Measurements from ENCODE around the gene NUBP2. TPM values are rescaled to one million over a fixed set of nuclear protein-coding genes. Genes with fewer than 3 reads are reported as not detected.

The NUBP2 gene
- total RNA-seq, 2 donors from 2014 or later: 64.6 to 68.5 TPM

DNA sequence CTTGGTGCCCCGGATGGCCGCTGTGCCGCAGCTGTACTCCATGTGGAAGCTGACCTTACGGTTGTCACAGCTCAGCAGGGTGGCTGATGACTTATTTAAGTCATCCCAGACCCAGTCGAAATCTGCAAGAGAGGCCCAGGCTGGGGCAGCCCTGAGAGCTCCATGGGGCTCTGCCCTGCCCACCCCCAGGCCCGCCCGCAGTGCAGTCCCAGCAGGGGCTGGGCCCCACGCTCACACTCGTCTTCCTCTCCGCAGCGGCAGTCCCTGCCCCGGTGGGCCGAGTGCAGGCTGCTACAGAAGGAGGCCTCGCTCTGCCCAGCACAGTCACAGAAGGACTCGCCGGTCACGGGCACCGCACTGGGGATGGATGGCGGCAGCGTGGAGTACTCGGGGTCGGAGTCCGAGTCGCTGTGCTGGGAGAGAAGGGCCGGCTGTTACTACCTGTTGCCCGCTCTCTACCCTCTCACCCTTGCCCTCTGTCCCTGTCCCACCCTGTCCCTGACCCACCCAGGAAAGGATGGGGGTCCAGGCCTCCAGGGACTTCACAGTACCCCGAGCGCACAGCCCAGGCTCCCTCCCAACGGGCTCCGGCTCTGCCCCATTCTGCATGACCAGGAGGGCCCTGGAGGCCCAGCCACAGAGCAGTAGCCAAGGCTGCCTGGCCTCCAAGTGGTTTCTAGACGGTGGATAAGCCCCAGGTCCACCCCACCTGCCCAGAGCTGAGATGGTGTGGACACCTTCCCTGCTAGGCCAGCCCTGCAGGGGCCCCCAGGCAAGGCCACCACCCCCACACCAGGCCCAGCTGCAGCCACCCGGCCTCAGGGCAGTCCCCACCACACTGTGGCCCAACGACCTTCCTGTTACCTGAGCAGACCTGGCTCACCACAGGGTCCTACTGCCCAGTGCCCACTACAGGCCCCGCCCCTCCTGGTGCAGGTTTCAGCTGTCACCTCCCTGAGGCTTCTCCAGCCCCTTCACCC lies 4.3 kb upstream of the NUBP2 start:
- TF ChIP-seq CTCF (IDR thresholded peaks at IDR 0.05): no peak
- no peak for ATAC-seq (ENCODE audit: insufficient number of reproducible peaks, low FRiP score, low read depth)
- H3K36me3 ChIP-seq: peaks cover 30% of the 10 kb centered on the region
- H3K4me3 ChIP-seq: no peak overlapping the region
- peaks cover 18 to 35% of the 10 kb centered on the region in 2 donors for H3K4me1 ChIP-seq (ENCODE audit: control insufficient read depth in 1 of 2, low read depth in 2 of 2)
- no peak for DNase-seq (ENCODE audit: low spot score)
- no peak overlapping the region for H3K27ac ChIP-seq
- H3K9me3 ChIP-seq: no peaks in the 10 kb centered on the region
- H3K27me3 ChIP-seq (replicated peaks; ENCODE audit: insufficient read depth): no peaks in the 10 kb centered on the region

GRCh38 chr16:1779234-1779701 lies 3.5 kb upstream of the NUBP2 start:
- no peak for TF ChIP-seq CTCF (IDR thresholded peaks at IDR 0.05)
- ATAC-seq (ENCODE audit: insufficient number of reproducible peaks, low FRiP score, low read depth) (no peak), DNase-seq (ENCODE audit: low spot score) (no peak)
- H3K27me3 ChIP-seq (replicated peaks; ENCODE audit: insufficient read depth): no peaks in the 10 kb centered on the region
- H3K27ac ChIP-seq: no peak overlapping the region
- peaks cover 16 to 36% of the 10 kb centered on the region in 2 donors for H3K4me1 ChIP-seq (ENCODE audit: control insufficient read depth in 1 of 2, low read depth in 2 of 2)
- H3K9me3 ChIP-seq: no peaks in the 10 kb centered on the region
- peaks cover 30% of the 10 kb centered on the region for H3K36me3 ChIP-seq
- no peak overlapping the region for H3K4me3 ChIP-seq

DNA sequence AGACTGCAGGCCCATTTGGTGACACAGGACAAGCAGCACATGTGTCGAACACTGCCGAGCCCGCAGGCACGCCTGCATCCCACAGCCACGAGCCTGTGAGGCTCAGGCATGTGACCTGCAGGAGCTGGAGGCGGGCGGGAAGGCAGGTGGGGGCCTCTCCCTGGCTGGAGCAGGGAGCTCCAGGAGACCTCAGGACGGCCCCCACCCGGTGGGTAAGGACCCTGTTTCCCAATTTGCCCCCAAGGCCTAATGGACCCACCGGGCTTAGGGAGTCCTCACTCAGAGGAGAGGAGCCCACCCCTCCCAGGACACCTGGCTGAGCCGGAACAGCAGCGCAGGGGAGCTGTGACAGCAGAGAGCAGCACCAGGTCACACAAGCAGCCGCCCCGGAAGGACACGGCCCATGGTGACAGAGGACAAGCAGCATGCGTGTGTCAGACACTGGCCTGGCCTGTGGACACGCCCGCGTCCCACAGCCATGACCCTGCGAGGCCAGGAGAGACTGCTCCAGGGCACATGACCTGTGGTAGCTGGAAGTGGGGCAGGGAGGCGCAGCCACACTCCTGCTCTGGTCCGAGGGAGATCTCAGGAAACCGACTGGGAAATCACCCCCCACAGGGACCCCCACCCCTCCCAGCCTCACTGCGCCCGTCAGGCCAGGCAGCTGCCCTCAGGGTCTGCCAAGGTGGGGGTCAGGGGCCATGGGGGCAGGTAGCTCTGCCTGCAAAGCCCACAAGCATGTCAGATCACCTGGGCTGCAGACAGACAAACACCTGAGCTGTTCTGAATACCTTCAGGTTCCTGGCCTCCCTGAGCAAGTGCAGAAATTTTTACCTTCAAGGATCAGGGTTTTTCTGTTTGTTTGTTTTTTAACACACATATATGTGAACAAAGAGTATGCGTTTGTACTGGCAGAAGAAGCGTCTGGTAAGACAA lies 2.8 kb upstream of the NUBP2 start:
- Histone ChIP-seq H3K27me3 (replicated peaks; ENCODE audit: insufficient read depth) (no peaks in the 10 kb centered on the region), H3K36me3 (peaks cover 30% of the 10 kb centered on the region), H3K9me3 (no peaks in the 10 kb centered on the region), H3K4me1 (ENCODE audit: control insufficient read depth in 1 of 2, low read depth in 2 of 2) (peaks cover 14 to 36% of the 10 kb centered on the region in 2 donors), H3K27ac (no peak overlapping the region), H3K4me3 (no peak overlapping the region)
- no peak for TF ChIP-seq CTCF (IDR thresholded peaks at IDR 0.05)
- ATAC-seq (ENCODE audit: insufficient number of reproducible peaks, low FRiP score, low read depth) (no peak), DNase-seq (ENCODE audit: low spot score) (no peak)

DNA sequence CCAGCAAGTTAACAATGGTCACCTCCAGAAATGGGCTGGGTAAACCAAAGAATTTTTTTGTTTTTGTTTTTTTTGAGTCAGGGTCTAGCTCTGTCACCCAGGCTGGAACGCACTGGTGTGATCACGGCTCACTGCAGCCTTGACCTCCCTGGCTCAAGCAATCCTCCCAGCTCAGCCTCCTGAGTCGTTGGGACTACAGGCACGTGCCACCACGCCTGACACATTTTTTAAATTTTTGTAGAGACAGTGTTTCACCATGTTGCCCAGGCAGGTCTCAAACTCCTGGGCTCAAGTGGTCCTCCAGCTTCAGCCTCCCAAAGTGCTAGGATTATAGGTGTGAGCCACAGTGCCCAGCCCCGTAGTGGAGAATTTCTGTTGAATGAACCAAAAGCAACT lies 2.1 kb upstream of the NUBP2 start:
- no peak overlapping the region for H3K4me3 ChIP-seq
- H3K4me1 ChIP-seq (ENCODE audit: control insufficient read depth in 1 of 2, low read depth in 2 of 2): peaks cover 14 to 39% of the 10 kb centered on the region in 2 donors
- no peaks in the 10 kb centered on the region for H3K27me3 ChIP-seq (replicated peaks; ENCODE audit: insufficient read depth)
- no peak for DNase-seq (ENCODE audit: low spot score)
- H3K27ac ChIP-seq: no peak overlapping the region
- ATAC-seq (ENCODE audit: insufficient number of reproducible peaks, low FRiP score, low read depth): no peak
- H3K36me3 ChIP-seq: peaks cover 30% of the 10 kb centered on the region
- no peaks in the 10 kb centered on the region for H3K9me3 ChIP-seq
- no peak for TF ChIP-seq CTCF (IDR thresholded peaks at IDR 0.05)

DNA sequence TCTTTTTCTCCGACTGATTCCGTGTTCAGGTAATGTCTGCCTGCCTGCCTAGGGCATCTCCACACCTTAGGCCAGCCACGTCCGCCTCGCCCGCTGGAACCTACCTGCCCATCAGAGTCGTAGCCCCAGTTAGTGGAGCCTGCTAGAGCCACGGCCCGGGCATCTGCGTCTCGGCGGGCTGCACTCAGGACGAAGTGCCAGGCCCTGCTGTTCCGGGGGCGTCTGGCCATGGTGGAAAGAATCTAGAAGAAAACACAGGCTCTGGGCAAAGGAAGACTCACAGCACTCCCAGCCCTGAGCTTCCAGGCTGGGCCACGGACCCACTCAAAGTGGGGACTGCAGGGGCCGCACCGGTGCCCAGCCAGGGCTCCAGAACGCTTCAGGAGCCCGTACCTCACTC lies 1.5 kb upstream of the NUBP2 start:
- Histone ChIP-seq H3K4me3 (peak overlapping the region; percentile 89), H3K9me3 (no peaks in the 10 kb centered on the region), H3K36me3 (peaks cover 27% of the 10 kb centered on the region), H3K27me3 (replicated peaks; ENCODE audit: insufficient read depth) (no peaks in the 10 kb centered on the region), H3K27ac (peak overlapping the region; percentile 77 to 93), H3K4me1 (ENCODE audit: control insufficient read depth in 1 of 2, low read depth in 2 of 2) (peaks cover 14 to 39% of the 10 kb centered on the region in 2 donors)
- ATAC-seq (ENCODE audit: insufficient number of reproducible peaks, low FRiP score, low read depth) (no peak), DNase-seq (ENCODE audit: low spot score) (no peak)
- TF ChIP-seq CTCF (IDR thresholded peaks at IDR 0.05): no peak

Data from thoracic aorta (tissue), 2 donors.